GM12874 (cell line): ENCODE results near the gene SLC35G2.

Source experiments
- CTCF ChIP-seq: IDR thresholded peaks from 2 replicates; pipeline ENCODE4 v1.5.1; 2011; ENCODE audit warnings: low read depth, mild to moderate bottlenecking, control low read depth, low read length, moderate library complexity; ENCODE audit not compliant: insufficient read depth

Gene SLC35G2

DNA sequence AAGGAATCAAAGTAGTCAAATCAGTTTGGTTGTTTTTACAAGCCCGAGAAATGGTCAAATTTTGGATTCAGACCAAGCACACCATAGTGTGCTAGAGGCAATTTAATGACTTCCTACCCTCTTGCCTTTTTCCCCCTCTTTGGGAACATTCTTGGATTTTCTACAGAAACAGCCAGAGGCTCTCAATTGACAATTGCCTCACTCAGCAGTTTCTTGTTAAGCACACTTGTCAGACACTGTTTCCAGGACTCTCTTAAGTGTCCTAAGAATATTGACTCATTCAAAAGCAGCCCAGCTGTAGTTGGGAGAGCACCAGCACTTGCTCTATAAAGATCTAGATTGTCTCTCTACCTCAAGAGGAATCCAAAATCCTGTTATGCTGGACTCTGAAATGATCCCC, 1.5 kb upstream of the SLC35G2 start:
- no peak for TF ChIP-seq CTCF

DNA sequence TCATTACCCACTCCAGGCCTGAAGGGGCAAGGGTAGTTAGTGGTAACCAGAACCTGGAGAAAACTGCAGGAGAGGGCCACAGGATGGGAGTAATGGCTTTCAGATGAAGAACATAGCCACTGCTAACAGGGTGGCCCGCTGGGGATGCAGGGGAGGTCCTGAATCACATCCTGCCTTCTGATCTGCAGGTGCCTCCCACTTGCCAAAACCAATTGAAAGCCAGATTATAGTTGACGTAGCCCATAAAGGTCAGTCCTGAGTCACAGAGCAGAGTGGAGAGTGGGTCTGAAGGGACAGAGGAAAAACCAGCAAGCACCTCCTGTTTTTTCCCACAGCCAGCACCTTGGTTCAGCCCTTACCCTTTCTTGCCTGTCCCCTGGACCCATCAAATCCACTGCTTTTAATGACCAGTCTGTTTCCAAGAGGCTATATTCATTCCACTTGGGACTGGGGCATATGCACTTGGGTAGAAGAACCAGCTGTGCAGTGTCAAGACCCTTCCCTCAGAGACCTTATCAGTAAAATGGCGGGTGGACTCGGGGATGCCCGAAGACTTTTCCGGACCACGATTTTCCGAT, 646 bp upstream of the SLC35G2 start:
- no peak for TF ChIP-seq CTCF

DNA sequence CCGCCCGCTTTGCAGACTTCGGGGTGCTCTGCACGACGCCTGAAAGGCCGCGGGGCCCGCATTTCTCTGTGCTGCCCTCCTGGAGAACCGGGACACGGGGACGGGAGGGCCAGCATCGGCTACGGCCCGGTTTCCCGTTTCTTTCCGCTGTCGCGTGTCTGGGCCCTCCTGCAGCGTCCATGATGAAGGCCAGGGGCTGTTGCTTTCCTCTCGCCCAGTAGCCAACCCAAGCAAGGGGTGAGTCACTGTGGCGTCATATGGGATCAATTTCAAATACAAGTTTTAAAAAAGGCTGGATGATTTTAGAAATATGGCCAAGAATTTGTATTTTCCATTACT, 435 bp downstream of the SLC35G2 start:
- TF ChIP-seq CTCF, result no peak

DNA sequence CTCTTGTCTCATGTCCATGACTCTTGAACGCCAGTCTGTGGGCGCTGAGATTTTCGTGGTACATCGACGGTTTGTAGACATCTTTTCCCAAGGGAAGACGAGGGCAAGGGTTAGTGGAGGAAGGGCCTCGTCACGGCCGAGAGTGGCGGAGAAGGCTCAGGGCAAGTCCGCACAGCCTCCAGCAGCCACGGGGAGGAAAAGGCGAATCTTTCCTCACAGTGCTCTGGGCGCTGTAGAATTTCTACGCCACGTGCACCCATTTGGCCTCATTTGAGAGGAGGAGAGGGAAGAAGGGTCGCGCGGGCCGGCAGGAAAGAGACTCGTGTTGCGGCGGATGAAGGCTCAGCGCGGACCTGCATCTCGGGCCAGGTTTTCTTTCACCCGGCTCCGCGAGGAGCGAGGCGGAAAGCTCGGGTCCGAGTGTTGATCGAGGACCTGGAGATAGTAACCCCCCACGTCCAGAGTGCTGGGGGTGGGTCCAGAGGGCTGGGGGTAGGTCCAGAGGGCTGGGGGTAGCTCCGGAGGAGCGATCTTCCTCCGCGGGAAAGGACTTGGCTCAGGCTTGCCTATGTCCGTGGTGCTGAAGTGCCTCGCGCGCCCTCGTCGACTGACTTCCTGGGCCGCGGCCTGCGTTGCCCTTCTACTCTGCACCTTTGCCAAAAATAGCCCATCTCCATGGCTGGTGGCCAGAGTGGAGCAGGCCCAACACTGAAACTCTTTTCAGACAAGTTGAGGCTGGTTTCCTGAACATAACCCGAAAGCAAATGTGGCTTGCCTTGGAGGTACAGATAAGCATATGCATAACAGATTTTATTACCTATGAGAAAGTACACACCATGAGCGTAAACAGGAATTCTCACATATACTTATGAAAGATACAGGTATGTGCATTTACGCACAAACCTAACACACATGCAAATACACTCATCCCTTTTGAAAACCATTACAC, 1.1 kb downstream of the SLC35G2 start:
- no peak for TF ChIP-seq CTCF

DNA sequence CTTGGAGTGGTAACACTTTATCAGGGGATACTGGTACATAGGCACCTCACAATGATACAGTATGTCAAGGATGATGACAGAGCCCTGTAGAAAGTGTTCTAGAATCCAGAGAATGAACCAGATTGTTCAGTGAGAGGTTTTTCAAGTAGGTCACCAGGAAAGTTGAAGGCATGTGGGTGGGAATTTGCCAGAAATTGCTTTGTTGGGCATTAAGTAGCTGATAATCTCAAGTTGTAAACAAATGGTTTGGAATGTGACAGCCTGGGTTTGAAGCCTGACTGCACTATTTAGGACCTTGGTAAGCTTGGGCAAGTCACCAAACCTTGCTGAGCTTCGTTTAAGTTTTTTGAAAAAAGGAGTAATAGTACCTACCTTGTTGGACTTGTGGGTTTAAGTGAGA, 12.5 kb downstream of the SLC35G2 start:
- no peak for TF ChIP-seq CTCF

GRCh38 chr3:136835089-136835812, 16.3 kb downstream of the SLC35G2 start:
- TF ChIP-seq CTCF, result no peak

DNA sequence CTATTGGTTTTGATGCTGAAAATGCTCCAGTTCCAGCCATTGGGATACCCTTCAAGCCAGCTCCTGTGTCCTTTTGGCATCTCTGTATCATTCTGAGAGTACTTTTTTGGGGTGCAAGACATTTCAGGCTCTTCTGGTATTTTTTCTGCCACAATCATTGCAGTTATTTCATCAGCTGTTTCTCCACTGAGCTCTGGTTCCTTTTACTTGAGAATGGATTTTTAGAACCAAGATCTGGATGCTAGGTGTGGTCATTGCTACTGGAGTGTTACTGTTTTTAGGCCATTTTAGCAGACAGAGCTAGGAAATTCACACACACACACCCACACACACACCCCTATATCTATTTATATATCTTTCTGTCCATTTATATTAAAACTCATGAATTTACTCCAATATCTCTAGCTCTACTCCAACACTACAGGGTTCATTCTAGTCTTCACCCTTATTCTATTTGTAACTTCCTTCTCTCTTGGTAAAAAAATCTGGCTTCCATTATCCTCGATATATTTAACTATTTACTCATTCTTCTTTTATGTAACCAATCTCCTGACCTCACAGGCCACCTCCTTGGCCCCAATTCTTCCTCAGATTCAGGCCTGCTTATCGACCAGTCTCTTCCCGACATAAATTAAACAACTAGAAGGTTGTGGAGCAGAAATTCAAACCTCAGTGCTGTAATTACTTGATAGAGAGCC, 17.0 kb downstream of the SLC35G2 start:
- no peak for TF ChIP-seq CTCF
